H9 (cell line): Measurements from ENCODE around the gene ZNF577. TPM values are rescaled to one million over a fixed set of nuclear protein-coding genes. Genes with fewer than 3 reads are reported as not detected.

Experiments used
- DNase-seq: peaks from one replicate; pipeline ENCODE4 v3.0.0-alpha.2; 2017
- H2AFZ ChIP-seq: one replicate; pipeline ENCODE4 v1.6.1; 2013; ENCODE audit warnings: mild to moderate bottlenecking, low read length, control low read depth, moderate library complexity
- H2AK5ac ChIP-seq: 2 replicates; pipeline ENCODE4 v1.6.1; 2013; ENCODE audit warnings: low read length, control low read depth, mixed read lengths; ENCODE audit not compliant: insufficient read length
- H2BK120ac ChIP-seq: one replicate; pipeline ENCODE4 v1.6.1; 2013; ENCODE audit warnings: low read depth, mild to moderate bottlenecking, low read length, control low read depth, inconsistent platforms; ENCODE audit not compliant: poor library complexity, severe bottlenecking
- H2BK12ac ChIP-seq: 2 replicates; pipeline ENCODE4 v1.6.1; 2013; ENCODE audit warnings: low read length, control low read depth, mixed read lengths, low read depth; ENCODE audit not compliant: insufficient read length
- H2BK15ac ChIP-seq: 2 replicates; pipeline ENCODE4 v1.6.1; 2013; ENCODE audit warnings: low read depth, low read length, control low read depth
- H2BK20ac ChIP-seq: one replicate; pipeline ENCODE4 v1.6.1; 2013; ENCODE audit warnings: low read depth, mild to moderate bottlenecking, low read length, control low read depth, inconsistent platforms; ENCODE audit not compliant: poor library complexity, severe bottlenecking
- H2BK5ac ChIP-seq: 2 replicates; pipeline ENCODE4 v1.6.1; 2013; ENCODE audit warnings: low read length, control low read depth, mixed read lengths; ENCODE audit not compliant: insufficient read length
- H3K14ac ChIP-seq: 2 replicates; pipeline ENCODE4 v1.6.1; 2013; ENCODE audit warnings: low read length, control low read depth; ENCODE audit not compliant: insufficient read depth
- H3K18ac ChIP-seq: 2 replicates; pipeline ENCODE4 v1.6.1; 2013; ENCODE audit warnings: low read depth, mild to moderate bottlenecking, mixed read lengths, low read length, control low read depth; ENCODE audit not compliant: insufficient read length
- H3K23ac ChIP-seq: 2 replicates; pipeline ENCODE4 v1.6.1; 2013; ENCODE audit warnings: low read length, control low read depth, mixed read lengths, low read depth; ENCODE audit not compliant: insufficient read length
- H3K23me2 ChIP-seq: 2 replicates; pipeline ENCODE4 v1.6.1; 2013; ENCODE audit warnings: low read depth, mild to moderate bottlenecking, mixed read lengths, low read length, control low read depth; ENCODE audit not compliant: insufficient read length, poor library complexity, severe bottlenecking
- H3K27ac ChIP-seq: 2 replicates; pipeline ENCODE4 v1.5.1; 2013; ENCODE audit warnings: low read length, control low read depth, mixed read lengths, low read depth; ENCODE audit not compliant: insufficient read length
- H3K27me3 ChIP-seq: 2 replicates; pipeline ENCODE4 v1.6.1; 2013; ENCODE audit warnings: low read length, control low read depth, inconsistent platforms; ENCODE audit not compliant: insufficient read depth
- H3K4ac ChIP-seq: 2 replicates; pipeline ENCODE4 v1.6.1; 2013; ENCODE audit warnings: low read depth, mild to moderate bottlenecking, control low read depth, inconsistent platforms, low read length, moderate library complexity
- H3K4me1 ChIP-seq: 2 replicates; pipeline ENCODE4 v1.6.1; 2013; ENCODE audit warnings: low read length, control low read depth, inconsistent platforms; ENCODE audit not compliant: insufficient read depth
- H3K4me2 ChIP-seq: 2 replicates; pipeline ENCODE4 v1.6.1; 2013; ENCODE audit warnings: low read length, control low read depth, mixed read lengths; ENCODE audit not compliant: insufficient read length, insufficient read depth
- H3K56ac ChIP-seq: 2 replicates; pipeline ENCODE4 v1.6.1; 2013; ENCODE audit warnings: low read depth, mild to moderate bottlenecking, mixed read lengths, low read length, control low read depth; ENCODE audit not compliant: insufficient read length
- H3K79me1 ChIP-seq: 2 replicates; pipeline ENCODE4 v1.6.1; 2013; ENCODE audit warnings: low read depth, mild to moderate bottlenecking, moderate library complexity, low read length, control low read depth, inconsistent platforms; ENCODE audit not compliant: insufficient read depth, poor library complexity, severe bottlenecking
- H3K79me2 ChIP-seq: 2 replicates; pipeline ENCODE4 v1.6.1; 2013; ENCODE audit warnings: low read length, control low read depth, inconsistent platforms; ENCODE audit not compliant: insufficient read depth
- H3K9ac ChIP-seq: 2 replicates; pipeline ENCODE4 v1.6.1; 2013; ENCODE audit warnings: low read length, control low read depth, mixed read lengths; ENCODE audit not compliant: insufficient read length; ENCODE audit errors: extremely low read depth
- H3K9me3 ChIP-seq: one replicate; pipeline ENCODE4 v1.6.1; 2013; ENCODE audit warnings: low read depth, low read length, inconsistent platforms; ENCODE audit not compliant: control insufficient read depth
- H3T11ph ChIP-seq: one replicate; pipeline ENCODE4 v1.6.1; 2013; ENCODE audit warnings: mild to moderate bottlenecking, low read length, control low read depth, inconsistent platforms
- H4K20me1 ChIP-seq: one replicate; pipeline ENCODE4 v1.6.1; 2013; ENCODE audit not compliant: control insufficient read depth, insufficient read length, insufficient read depth
- H4K5ac ChIP-seq: 2 replicates; pipeline ENCODE4 v1.6.1; 2013; ENCODE audit warnings: low read depth, mild to moderate bottlenecking, mixed read lengths, low read length, control low read depth; ENCODE audit not compliant: insufficient read length
- H4K8ac ChIP-seq: replicated peaks from 2 replicates; pipeline ENCODE4 v1.6.1; 2013; ENCODE audit warnings: low read length, control low read depth, mixed read lengths, low read depth; ENCODE audit not compliant: insufficient read length
- H4K91ac ChIP-seq: 2 replicates; pipeline ENCODE4 v1.6.1; 2013; ENCODE audit warnings: low read depth, mild to moderate bottlenecking, moderate library complexity, mixed read lengths, low read length, control low read depth; ENCODE audit not compliant: insufficient read length
- H3K27ac Mint-ChIP-seq, 3 experiments: 2 replicates in 2 of 3; 3 replicates in 1 of 3; pipeline ENCODE4 v1.8.0; 2020 to 2021; ENCODE audit warnings: mixed read lengths in 3 of 3, mild to moderate bottlenecking in 1 of 3, moderate library complexity in 1 of 3
- H3K27me3 Mint-ChIP-seq: 2 replicates; pipeline ENCODE4 v1.8.0; 2021; ENCODE audit warnings: low read depth, mild to moderate bottlenecking, moderate library complexity, mixed read lengths
- H3K36me3 Mint-ChIP-seq, 3 experiments: 2 replicates in 2 of 3; 3 replicates in 1 of 3; pipeline ENCODE4 v1.8.0; 2020 to 2021; ENCODE audit warnings: low read depth in 3 of 3, mixed read lengths in 3 of 3; ENCODE audit not compliant: insufficient read depth in 1 of 3
- H3K4me1 Mint-ChIP-seq, 2 experiments: 2 replicates each; pipeline ENCODE4 v1.8.0; 2020; ENCODE audit warnings: mixed read lengths in 2 of 2
- H3K4me3 Mint-ChIP-seq, 2 experiments: 2 replicates in 1 of 2; 3 replicates in 1 of 2; pipeline ENCODE4 v1.8.0; 2020 to 2021; ENCODE audit warnings: mild to moderate bottlenecking in 2 of 2, mixed read lengths in 2 of 2, moderate library complexity in 1 of 2
- H3K9me3 Mint-ChIP-seq, 2 experiments: 2 replicates in 1 of 2; 3 replicates in 1 of 2; pipeline ENCODE4 v1.8.0; 2020; ENCODE audit warnings: mild to moderate bottlenecking in 2 of 2, mixed read lengths in 2 of 2, moderate library complexity in 1 of 2
- WGBS: extraction: QIAGEN DNeasy Blood & Tissue Kit; methylation state at CpG from one replicate; pipeline ENCODE4 v1.1.7; 2013; ENCODE audit warnings: missing lambda C conversion rate, low lambda C conversion rate, mixed read lengths; ENCODE audit not compliant: insufficient read length; ENCODE audit errors: extremely low coverage; 5-methylcytosine and 5-hydroxymethylcytosine counted together
- total RNA-seq: library from RNA; stranded (reverse); gene quantifications from 2 replicates; pipeline ENCODE4 v1.2.1, GENCODE V29; 2021
- TF ChIP-seq, protein P1 (sequence below): fragments of 200-600 bp; sonication (generic); conservative IDR thresholded peaks from 3 replicates; pipeline ENCODE4 v1.8.0; 2021; ENCODE audit warnings: antibody characterized with exemption, mild to moderate bottlenecking

ZNF577 gene
- total RNA-seq, 1 experiment from 2014 or later, result 42.1 TPM

- Histone ChIP-seq H3K23ac (no peak overlapping the region), H4K91ac (no peak overlapping the region), H3K56ac (no peak overlapping the region), H3K79me1 (peaks cover 10% of the 10 kb centered on the region), H3K27me3 (no peaks in the 10 kb centered on the region), H3K18ac (no peak overlapping the region), H3K9ac (no peak overlapping the region), H2BK15ac (no peak overlapping the region), H3K14ac (no peak overlapping the region), H2BK120ac (no peak overlapping the region), H3K23me2 (peaks cover 23% of the 10 kb centered on the region), H2BK12ac (no peak overlapping the region), H3K4me2 (peak overlapping the region; percentile 8), H4K8ac (no peak overlapping the region), H3T11ph (no peak overlapping the region), H2AFZ (no peak overlapping the region), H3K9me3 (peaks cover 56% of the 10 kb centered on the region), H4K20me1 (peaks cover 3% of the 10 kb centered on the region), H2BK20ac (no peak overlapping the region), H2AK5ac (no peak overlapping the region), H3K27ac (no peak overlapping the region), H3K4ac (no peak overlapping the region), H4K5ac (no peak overlapping the region), H3K79me2 (peaks cover 52% of the 10 kb centered on the region), H3K4me1 (peaks cover 6% of the 10 kb centered on the region; the same call in 1 of the 2 replicates), H2BK5ac (no peak overlapping the region)
- DNase-seq, result no peak
- Mint-ChIP-seq H3K4me1 (peaks cover 33 to 36% of the 10 kb centered on the region in 2 experiments), H3K4me3 (peak overlapping the region in 1 of 2 experiments; percentile 98; a peak in 2 of 5 replicates), H3K27me3 (no peaks in the 10 kb centered on the region), H3K9me3 (peaks cover 37 to 92% of the 10 kb centered on the region in 2 experiments), H3K36me3 (peaks cover 80 to 88% (median 80%) of the 10 kb centered on the region in 3 experiments), H3K27ac (no peak overlapping the region)
- TF ChIP-seq, protein P1, sequence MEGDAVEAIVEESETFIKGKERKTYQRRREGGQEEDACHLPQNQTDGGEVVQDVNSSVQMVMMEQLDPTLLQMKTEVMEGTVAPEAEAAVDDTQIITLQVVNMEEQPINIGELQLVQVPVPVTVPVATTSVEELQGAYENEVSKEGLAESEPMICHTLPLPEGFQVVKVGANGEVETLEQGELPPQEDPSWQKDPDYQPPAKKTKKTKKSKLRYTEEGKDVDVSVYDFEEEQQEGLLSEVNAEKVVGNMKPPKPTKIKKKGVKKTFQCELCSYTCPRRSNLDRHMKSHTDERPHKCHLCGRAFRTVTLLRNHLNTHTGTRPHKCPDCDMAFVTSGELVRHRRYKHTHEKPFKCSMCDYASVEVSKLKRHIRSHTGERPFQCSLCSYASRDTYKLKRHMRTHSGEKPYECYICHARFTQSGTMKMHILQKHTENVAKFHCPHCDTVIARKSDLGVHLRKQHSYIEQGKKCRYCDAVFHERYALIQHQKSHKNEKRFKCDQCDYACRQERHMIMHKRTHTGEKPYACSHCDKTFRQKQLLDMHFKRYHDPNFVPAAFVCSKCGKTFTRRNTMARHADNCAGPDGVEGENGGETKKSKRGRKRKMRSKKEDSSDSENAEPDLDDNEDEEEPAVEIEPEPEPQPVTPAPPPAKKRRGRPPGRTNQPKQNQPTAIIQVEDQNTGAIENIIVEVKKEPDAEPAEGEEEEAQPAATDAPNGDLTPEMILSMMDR, result peak; percentile 52
- no CpG with 5 or more reads among the region's 4 CpGs for WGBS
These were observed 14.1 kb upstream of the ZNF577 start for GRCh38 chr19:51901860-51902259.
